HK-2 (cell line): Measurements from ENCODE around the gene LIAS.
"Not testable (repeated sequence)": the region's sequence is repeated elsewhere in the genome, so short reads cannot be mapped to it uniquely, and the experiment has no call there.

ENCODE experiments used
- DNase-seq: peaks from one replicate; pipeline ENCODE4 v3.0.0-alpha.2; 2018; ENCODE audit not compliant: unreplicated experiment

LIAS gene

GRCh38 chr4:39497909-39498726, 39.3 kb downstream of the LIAS start:
- no peak for DNase-seq

GRCh38 chr4:39498727-39499020, 39.8 kb downstream of the LIAS start:
- DNase-seq: no peak

- no peak for DNase-seq
Observed at GRCh38 chr4:39502019-39502663, 43.3 kb downstream of the LIAS start.

GRCh38 chr4:39502664-39503035, 43.8 kb downstream of the LIAS start:
- DNase-seq: not testable (repeated sequence)

- no peak for DNase-seq
Observed at GRCh38 chr4:39504538-39504937, 45.7 kb downstream of the LIAS start.

GRCh38 chr4:39505581-39505980, 46.7 kb downstream of the LIAS start:
- DNase-seq: no peak

- no peak for DNase-seq
Observed at GRCh38 chr4:39510348-39510929, 51.6 kb downstream of the LIAS start.

GRCh38 chr4:39514266-39514665, 55.4 kb downstream of the LIAS start:
- not testable (repeated sequence) for DNase-seq

- peak; percentile 14 for DNase-seq
Observed at GRCh38 chr4:39514888-39515401, 56.1 kb downstream of the LIAS start.

GRCh38 chr4:39515669-39516401, 57.0 kb downstream of the LIAS start:
- DNase-seq: not testable (repeated sequence)

- no peak for DNase-seq
Observed at GRCh38 chr4:39516407-39516966, 57.6 kb downstream of the LIAS start.

GRCh38 chr4:39518484-39518883, 59.6 kb downstream of the LIAS start:
- DNase-seq: no peak

GRCh38 chr4:39521253-39521919, 62.5 kb downstream of the LIAS start:
- DNase-seq: no peak

- DNase-seq: no peak
Observed at GRCh38 chr4:39522068-39522467, 63.2 kb downstream of the LIAS start.

GRCh38 chr4:39524161-39524957, 65.5 kb downstream of the LIAS start:
- DNase-seq: no peak

- no peak for DNase-seq
Observed at GRCh38 chr4:39525822-39526690, 67.2 kb downstream of the LIAS start.

- no peak for DNase-seq
Observed at GRCh38 chr4:39526765-39527295, 68.0 kb downstream of the LIAS start.

GRCh38 chr4:39527296-39528060, 68.6 kb downstream of the LIAS start, which contains the start of gene UGDH:
Gene UGDH, minus strand, starts transcription at chr4:39527439. Its CDS starts 5,927 bp downstream, at chr4:39521512.
- DNase-seq: peak; percentile 98
